Aorta (tissue), 5 donors: ENCODE measurements around the gene SPOCD1. TPM values are rescaled to one million over a fixed set of nuclear protein-coding genes. Genes with fewer than 3 reads are reported as not detected.

Experiments
- ATAC-seq: fragments of 200-7000 bp; cut with Tn5 transposase; one replicate; pipeline ENCODE4 v1.9.1; 2022; ENCODE audit warnings: moderate library complexity; ENCODE audit not compliant: low FRiP score
- DNase-seq, 2 donors: peaks; one replicate each; pipeline ENCODE4 v3.0.0-alpha.2; 2020
- H3K27ac ChIP-seq, 2 donors: one replicate each; pipeline ENCODE4 v1.5.1; 2013; ENCODE audit warnings: low read length in 2 of 2, mild to moderate bottlenecking in 2 of 2, moderate library complexity in 2 of 2, control low read depth in 1 of 2, inconsistent platforms in 1 of 2, low read depth in 1 of 2
- H3K27me3 ChIP-seq, 2 donors: one replicate each; pipeline ENCODE4 v1.6.1; 2013; ENCODE audit warnings: control low read depth in 1 of 2, low read length in 1 of 2, mild to moderate bottlenecking in 1 of 2, moderate library complexity in 1 of 2; ENCODE audit not compliant: insufficient read depth in 2 of 2, control insufficient read depth in 1 of 2
- H3K36me3 ChIP-seq, 2 donors: one replicate each; pipeline ENCODE4 v1.6.1; 2013; ENCODE audit warnings: control low read depth in 1 of 2, low read length in 1 of 2, mild to moderate bottlenecking in 1 of 2; ENCODE audit not compliant: insufficient read depth in 2 of 2, control insufficient read depth in 1 of 2
- H3K4me1 ChIP-seq, 2 donors: one replicate each; pipeline ENCODE4 v1.6.1; 2013; ENCODE audit warnings: low read length in 2 of 2, control low read depth in 1 of 2, mild to moderate bottlenecking in 1 of 2, moderate library complexity in 1 of 2; ENCODE audit not compliant: insufficient read depth in 2 of 2, control insufficient read depth in 1 of 2
- H3K4me3 ChIP-seq, 2 donors: one replicate each; pipeline ENCODE4 v1.5.1; 2013; ENCODE audit warnings: low read length in 2 of 2, control low read depth in 1 of 2, mild to moderate bottlenecking in 1 of 2
- H3K9me3 ChIP-seq: one replicate; pipeline ENCODE4 v1.6.1; 2013; ENCODE audit warnings: mild to moderate bottlenecking, low read length; ENCODE audit not compliant: control insufficient read depth
- WGBS, 2 donors: extraction: QIAGEN DNeasy Blood & Tissue Kit; methylation state at CpG; one replicate each; pipeline ENCODE4 v1.1.7; 2013; 5-methylcytosine and 5-hydroxymethylcytosine counted together
- intact Hi-C, 2 donors: fragments of 100-400 bp; cut with DNase I; formaldehyde crosslinking; loops; one replicate each; pipeline versions ENCODE4 v1.14.2 to v1.15.0; 2022
- polyA plus RNA-seq, 2 donors: library from polyadenylated mRNA; stranded (reverse); fragments of 200-250 nt; gene quantifications; one replicate each; pipeline ENCODE4 v1.2.3, GENCODE V29; 2013
- total RNA-seq, 2 donors: library from RNA; stranded (reverse); fragmentation: NEBNext Ultra II Directional; extraction: Animal tissue kit (Norgen Biotek cat#: 25700); gene quantifications; one replicate each; pipeline ENCODE4 v1.2.1, GENCODE V29; 2021
- donor health status: healthy with polysubstance abuse.
- donor health status: Bipolar disorder and iron deficiency.
- donor health status: DM: no; HTN: no; CAD: no.
- donor health status: DM: no; HTN: no; CAD: no.
- donor health status: DM: yes; HTN: yes; CAD: no.

SPOCD1 gene
- total and polyA plus RNA-seq, 4 donors, result 1.4 to 12.3 (median 6.5) TPM

DNA sequence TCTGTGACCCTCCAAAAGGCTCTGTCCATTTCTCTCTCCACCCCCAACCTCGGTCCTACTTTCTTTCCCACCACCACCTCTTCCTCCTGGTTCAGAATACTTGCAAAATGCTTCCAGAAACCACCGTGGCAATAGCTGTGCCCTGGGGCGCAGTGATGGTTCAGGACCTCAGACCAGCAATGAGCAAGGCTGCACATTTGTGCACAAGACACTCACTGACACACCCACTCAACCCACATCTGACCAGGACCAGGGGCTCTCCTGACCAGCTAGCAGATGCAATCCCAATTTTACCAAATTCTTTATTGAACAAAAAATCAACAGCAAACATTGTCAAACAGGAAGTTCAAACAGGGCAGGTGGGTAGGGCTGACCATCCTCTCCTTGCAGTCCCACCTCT is 25.7 kb downstream of the SPOCD1 start:
- peak; percentile 25 to 40 for DNase-seq

DNA sequence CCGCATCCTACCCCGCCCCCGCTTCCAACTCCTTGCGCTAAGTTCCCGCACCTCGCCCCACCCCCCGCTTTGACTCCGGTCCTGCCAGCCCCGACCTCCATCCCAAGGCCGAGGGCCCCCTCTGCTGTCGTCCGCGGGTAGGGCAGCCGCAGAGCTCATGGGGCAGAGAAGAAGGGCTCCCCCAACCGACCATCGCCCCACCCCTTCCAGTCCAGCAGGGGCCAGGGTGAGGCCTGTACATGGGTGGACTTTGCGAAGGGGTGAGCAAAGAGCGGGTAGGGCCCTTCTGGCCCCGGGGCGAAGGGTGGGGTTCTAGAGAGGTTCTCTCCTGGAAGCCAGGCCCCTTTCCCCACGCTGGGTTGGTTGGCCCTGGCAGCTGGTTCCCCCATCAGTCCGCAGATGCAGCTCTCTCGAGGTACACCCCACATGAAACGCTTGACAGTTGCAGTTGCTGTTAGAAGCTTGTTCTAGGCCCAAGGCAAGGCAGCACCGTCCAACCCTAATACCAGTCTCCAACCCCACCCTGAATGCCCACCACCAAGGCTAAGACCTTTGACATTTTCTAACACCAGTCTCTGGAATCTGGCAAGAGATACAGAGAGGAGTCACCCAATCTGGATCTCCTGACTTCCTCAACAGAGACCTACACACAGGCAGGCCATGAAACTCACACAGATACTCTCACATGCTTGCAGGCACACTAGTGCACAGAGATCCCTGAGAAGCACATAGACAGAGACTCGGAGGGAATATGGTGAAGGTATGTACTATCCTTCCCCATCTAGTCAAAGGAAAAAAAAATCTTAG is 26.4 kb downstream of the SPOCD1 start:
- H3K36me3 ChIP-seq, result no peaks in the 10 kb centered on the region
- WGBS, 2 donors, result 16 to 17% methylated on average over 20 to 26 of the region's 26 CpGs
- no peaks in the 10 kb centered on the region for H3K9me3 ChIP-seq
- intact Hi-C loops, result loop anchor here (2.0 to 10.0 kb wide), 5 partner anchors 42 to 225 kb away; no protein-coding TSS in a partner anchor
- ATAC-seq, result peak; percentile 95
- DNase-seq, result peak; percentile 97 to 99
- H3K27ac ChIP-seq, result no peak overlapping the region
- no peaks in the 10 kb centered on the region for H3K27me3 ChIP-seq
- peak overlapping the region; percentile 5 to 49 for H3K4me3 ChIP-seq
- no peaks in the 10 kb centered on the region for H3K4me1 ChIP-seq

More for the DNA sequence above, 25.7 kb downstream of the SPOCD1 start:
- Histone ChIP-seq H3K36me3 (no peaks in the 10 kb centered on the region), H3K27me3 (no peaks in the 10 kb centered on the region), H3K4me3 (no peak overlapping the region), H3K27ac (no peak overlapping the region), H3K9me3 (no peaks in the 10 kb centered on the region), H3K4me1 (no peaks in the 10 kb centered on the region)
- 88 to 94% methylated on average over 3 of the region's 3 CpGs for WGBS, 2 donors
- ATAC-seq, result no peak
- intact Hi-C loops, result no loop called here

DNA sequence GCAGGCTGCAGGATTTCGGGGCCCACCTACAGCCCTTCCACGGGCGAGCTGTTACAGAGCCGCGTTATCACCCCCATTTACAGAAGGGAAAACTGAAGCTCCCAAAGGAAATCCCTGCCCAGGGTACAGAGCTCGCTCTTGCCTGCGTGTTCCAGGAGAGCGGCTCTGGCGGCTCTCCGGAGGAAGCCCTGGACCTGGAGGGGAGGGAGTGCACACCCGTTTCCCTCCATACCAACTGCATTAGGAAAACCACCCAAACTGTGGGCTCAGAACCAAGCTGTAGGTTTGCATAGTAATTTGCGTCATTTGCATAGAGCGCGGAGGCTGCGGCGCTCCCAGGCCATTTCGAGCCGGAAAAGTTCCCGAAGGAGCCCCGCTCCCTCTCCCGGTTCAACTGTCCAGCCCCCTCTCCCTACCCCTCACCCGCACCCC is 27.0 kb downstream of the SPOCD1 start:
- no peak overlapping the region for H3K27ac ChIP-seq
- intact Hi-C loops, result loop anchor here (1.0 to 10.0 kb wide), 6 partner anchors 42 to 224 kb away; no protein-coding TSS in a partner anchor
- peak overlapping the region; percentile 5 to 49 for H3K4me3 ChIP-seq
- no peak for DNase-seq
- H3K9me3 ChIP-seq, result no peaks in the 10 kb centered on the region
- no peaks in the 10 kb centered on the region for H3K36me3 ChIP-seq
- H3K27me3 ChIP-seq, result no peaks in the 10 kb centered on the region
- peak; percentile 64 for ATAC-seq
- no peaks in the 10 kb centered on the region for H3K4me1 ChIP-seq
- 0 to 1% methylated on average over 22 of the region's 22 CpGs for WGBS, 2 donors

DNA sequence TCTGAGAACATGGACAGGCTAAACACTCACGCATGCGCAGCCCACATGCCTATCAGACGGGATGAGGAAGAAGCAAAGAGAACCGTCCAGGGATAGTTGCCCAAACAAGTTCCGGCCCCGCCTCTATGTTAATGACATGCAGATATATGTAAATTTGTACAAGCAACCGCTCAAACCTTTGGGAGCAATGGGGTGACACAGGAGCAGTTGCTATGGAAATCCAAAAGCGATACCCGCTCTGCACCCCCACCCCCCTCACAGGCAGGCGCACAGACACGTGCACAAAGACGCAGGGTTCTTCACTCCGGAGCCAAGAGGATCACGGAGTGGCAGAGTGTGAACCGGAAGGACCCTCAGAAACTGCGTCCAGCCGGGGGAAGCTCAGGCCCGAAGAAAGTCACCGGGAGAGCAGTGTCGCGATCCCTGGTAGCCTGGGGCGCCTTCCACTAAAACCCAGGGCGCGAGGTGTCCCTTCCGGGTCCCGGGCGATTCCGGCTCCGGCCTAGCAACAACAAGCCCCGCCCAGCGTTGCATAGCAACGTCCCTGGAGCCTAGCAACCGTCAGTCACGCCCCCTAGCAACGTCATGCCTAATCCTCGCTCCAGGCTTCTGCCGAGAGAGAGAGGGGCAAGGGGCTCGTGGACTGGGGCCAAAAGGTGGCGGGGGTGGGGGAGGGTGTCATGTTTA is 27.5 kb downstream of the SPOCD1 start:
- Histone ChIP-seq H3K36me3 (no peaks in the 10 kb centered on the region), H3K4me1 (no peaks in the 10 kb centered on the region), H3K9me3 (no peaks in the 10 kb centered on the region), H3K4me3 (peak overlapping the region; percentile 5 to 49), H3K27ac (no peak overlapping the region), H3K27me3 (no peaks in the 10 kb centered on the region)
- intact Hi-C loops, result loop anchor here (1.0 to 10.0 kb wide), 6 partner anchors 41 to 223 kb away; no protein-coding TSS in a partner anchor
- 6 to 8% methylated on average over 39 of the region's 39 CpGs for WGBS, 2 donors
- DNase-seq, result peak; percentile 95 to 99
- peak; percentile 92 for ATAC-seq

DNA sequence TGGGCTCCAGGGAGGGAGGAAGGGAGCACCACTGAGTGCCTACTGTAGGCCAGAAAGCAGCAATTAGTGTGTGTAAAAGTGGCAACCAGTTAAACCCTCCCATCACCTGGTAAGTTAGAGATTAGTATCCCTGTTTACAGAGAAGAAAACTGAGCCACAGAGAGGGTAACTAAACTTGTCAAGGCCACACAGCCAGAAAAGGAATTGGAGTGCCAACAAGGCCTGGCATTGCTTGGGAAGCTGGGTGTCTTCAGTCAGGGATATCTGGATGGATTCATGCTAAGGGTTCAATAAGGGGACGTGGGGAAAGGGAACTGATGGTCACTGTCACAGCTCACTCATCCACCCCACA is 28.1 kb downstream of the SPOCD1 start:
- H3K27ac ChIP-seq, result no peak overlapping the region
- WGBS, 2 donors, result 68 to 75% methylated on average over 1 of the region's 1 CpG
- no peak overlapping the region for H3K4me3 ChIP-seq
- peak in 1 of 2 donors; percentile 3 for DNase-seq
- H3K9me3 ChIP-seq, result no peaks in the 10 kb centered on the region
- H3K27me3 ChIP-seq, result no peaks in the 10 kb centered on the region
- no peaks in the 10 kb centered on the region for H3K4me1 ChIP-seq
- no peak for ATAC-seq
- H3K36me3 ChIP-seq, result no peaks in the 10 kb centered on the region
- intact Hi-C loops, result loop anchor here (1.0 to 10.0 kb wide), 6 partner anchors 40 to 223 kb away; no protein-coding TSS in a partner anchor

DNA sequence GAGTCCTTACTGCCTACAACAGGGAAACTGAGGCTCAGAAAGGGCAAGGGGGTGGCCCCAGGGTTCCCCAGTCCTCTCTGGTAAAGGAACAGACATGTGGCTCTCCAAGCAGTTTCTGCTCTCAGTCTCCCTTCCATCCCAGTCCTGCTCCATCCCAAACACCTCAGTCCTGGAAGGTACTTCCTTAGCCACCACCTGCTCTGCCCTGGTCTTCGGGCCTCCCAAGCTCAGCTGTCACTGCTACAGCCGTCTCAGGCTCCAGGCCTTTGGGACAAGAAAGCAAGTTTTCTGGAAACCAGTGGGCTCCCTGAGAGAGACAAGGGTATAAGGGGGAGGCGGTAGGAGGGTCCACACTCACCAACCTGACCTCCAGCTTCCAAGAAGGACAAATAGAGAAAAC is 28.6 kb downstream of the SPOCD1 start:
- no peaks in the 10 kb centered on the region for H3K4me1 ChIP-seq
- H3K9me3 ChIP-seq, result no peaks in the 10 kb centered on the region
- intact Hi-C loops, result loop anchor here (5.0 to 10.0 kb wide), 3 partner anchors 40 to 222 kb away; no protein-coding TSS in a partner anchor
- 74 to 80% methylated on average over 3 of the region's 3 CpGs for WGBS, 2 donors
- no peaks in the 10 kb centered on the region for H3K27me3 ChIP-seq
- no peak overlapping the region for H3K27ac ChIP-seq
- H3K4me3 ChIP-seq, result no peak overlapping the region
- H3K36me3 ChIP-seq, result no peaks in the 10 kb centered on the region
- peak; percentile 34 to 61 for DNase-seq
- no peak for ATAC-seq

DNA sequence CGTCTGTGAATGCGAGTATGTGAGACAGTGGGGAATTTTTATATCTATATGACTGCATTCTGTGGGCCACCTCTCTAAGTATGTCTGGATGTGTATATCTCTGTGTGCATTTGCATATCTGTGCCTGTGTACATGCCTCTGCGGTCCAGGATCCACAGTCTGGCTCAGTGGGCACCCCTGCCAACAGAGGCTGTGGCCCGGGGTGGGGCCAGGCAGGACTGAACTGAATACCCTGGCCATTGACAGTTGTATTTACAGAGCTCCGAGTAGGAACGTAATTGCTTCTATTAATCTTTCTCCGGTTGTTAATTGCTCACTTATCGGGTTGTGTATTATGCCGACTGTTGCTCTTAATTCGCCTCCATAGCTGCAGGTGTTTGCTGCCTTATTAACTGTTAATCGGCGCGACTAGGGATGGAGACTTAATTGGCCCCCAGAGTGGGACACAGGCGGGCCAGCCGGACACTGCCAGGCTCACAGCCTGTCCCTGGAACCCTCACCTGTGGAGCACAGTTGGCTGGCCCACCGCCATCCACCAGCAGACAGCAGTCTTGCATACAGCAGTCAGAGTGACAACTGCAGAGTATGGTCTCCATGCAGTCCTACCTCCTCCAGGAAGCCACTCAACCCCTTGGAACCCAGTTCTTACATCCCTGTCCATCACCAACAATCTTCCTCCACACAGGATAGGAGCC is 29.3 kb downstream of the SPOCD1 start:
- intact Hi-C loops, result loop anchor here (5.0 to 10.0 kb wide), 3 partner anchors 39 to 222 kb away; no protein-coding TSS in a partner anchor
- WGBS, 2 donors, result 88 to 90% methylated on average over 16 of the region's 16 CpGs
- no peaks in the 10 kb centered on the region for H3K4me1 ChIP-seq
- H3K9me3 ChIP-seq, result no peaks in the 10 kb centered on the region
- no peak for ATAC-seq
- no peaks in the 10 kb centered on the region for H3K27me3 ChIP-seq
- H3K4me3 ChIP-seq, result no peak overlapping the region
- peak; percentile 43 to 75 for DNase-seq
- no peak overlapping the region for H3K27ac ChIP-seq
- no peaks in the 10 kb centered on the region for H3K36me3 ChIP-seq

DNA sequence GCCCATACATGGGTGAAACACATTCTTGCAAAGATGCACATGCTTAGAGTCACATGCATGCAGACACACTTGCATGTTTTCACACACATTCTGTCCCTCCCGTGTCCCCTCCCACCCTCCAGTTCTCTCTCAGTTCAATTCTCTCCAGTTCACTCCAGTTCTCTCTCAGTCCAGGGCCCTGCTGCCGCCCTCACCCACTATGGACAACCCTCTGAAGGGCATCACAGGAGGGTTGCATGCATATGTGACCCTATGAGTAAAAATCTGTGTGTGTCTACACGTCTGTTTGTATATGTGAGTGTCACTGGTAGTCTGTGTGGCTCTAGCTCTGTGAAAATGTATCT is 29.9 kb downstream of the SPOCD1 start:
- intact Hi-C loops, result loop anchor here (5.0 to 10.0 kb wide), 3 partner anchors 39 to 221 kb away; no protein-coding TSS in a partner anchor
- DNase-seq (peak; percentile 21 to 38), ATAC-seq (no peak)
- Histone ChIP-seq H3K36me3 (no peaks in the 10 kb centered on the region), H3K27me3 (no peaks in the 10 kb centered on the region), H3K4me1 (no peaks in the 10 kb centered on the region), H3K9me3 (no peaks in the 10 kb centered on the region), H3K27ac (no peak overlapping the region), H3K4me3 (no peak overlapping the region)
- WGBS, 2 donors, result 70 to 76% methylated on average over 3 of the region's 3 CpGs
